Loucy (cell line): ENCODE results near the gene VPS45.

Source experiments
- H2AFZ ChIP-seq: fragments of 200-600 bp; sonication (generic); 2 replicates; pipeline ENCODE4 v1.6.0; 2016; ENCODE audit warnings: antibody characterized with exemption, mild to moderate bottlenecking, low read length, moderate library complexity
- H3F3A ChIP-seq: fragments of 200-600 bp; 2 replicates; pipeline ENCODE4 v1.6.0; 2016; ENCODE audit warnings: antibody characterized with exemption, low read depth, mild to moderate bottlenecking
- H3K27me3 ChIP-seq: fragments of 200-600 bp; sonication (generic); 2 replicates; pipeline ENCODE4 v1.6.1; 2014; ENCODE audit warnings: low read length, mild to moderate bottlenecking; ENCODE audit not compliant: insufficient read depth, poor library complexity, severe bottlenecking
- H3K36me3 ChIP-seq: fragments of 200-600 bp; sonication (generic); 2 replicates; pipeline ENCODE4 v1.6.1; 2016; ENCODE audit warnings: low read length; ENCODE audit not compliant: insufficient read depth
- H3K4me1 ChIP-seq: fragments of 200-600 bp; sonication (generic); 2 replicates; pipeline ENCODE4 v1.5.1; 2014; ENCODE audit warnings: low read length, mild to moderate bottlenecking; ENCODE audit not compliant: insufficient read depth, poor library complexity, severe bottlenecking
- H3K4me2 ChIP-seq: fragments of 200-600 bp; sonication (generic); 2 replicates; pipeline ENCODE4 v1.6.0; 2014; ENCODE audit warnings: antibody characterized with exemption, low read length, low read depth, mild to moderate bottlenecking; ENCODE audit not compliant: poor library complexity, severe bottlenecking
- H3K4me3 ChIP-seq: fragments of 200-600 bp; sonication (generic); 2 replicates; pipeline ENCODE4 v1.5.1; 2014; ENCODE audit warnings: low read length, mild to moderate bottlenecking, mixed read lengths; ENCODE audit not compliant: poor library complexity, severe bottlenecking
- H3K79me2 ChIP-seq: fragments of 200-600 bp; sonication (generic); 2 replicates; pipeline ENCODE4 v1.6.1; 2014; ENCODE audit warnings: low read length; ENCODE audit not compliant: insufficient read depth
- H3K9ac ChIP-seq: fragments of 200-600 bp; sonication (generic); 2 replicates; pipeline ENCODE4 v1.6.0; 2014; ENCODE audit warnings: mild to moderate bottlenecking, low read depth, low read length, moderate library complexity; ENCODE audit not compliant: poor library complexity, severe bottlenecking
- H3K9me2 ChIP-seq: fragments of 200-600 bp; sonication (generic); replicated peaks from 2 replicates; pipeline ENCODE4 v1.6.1; 2016; ENCODE audit warnings: low read depth, low read length, mixed read lengths
- H3K9me3 ChIP-seq: fragments of 200-600 bp; sonication (generic); 2 replicates; pipeline ENCODE4 v1.6.1; 2014; ENCODE audit warnings: mild to moderate bottlenecking, antibody characterized with exemption, low read length, low read depth; ENCODE audit not compliant: insufficient read depth
- H4K20me1 ChIP-seq: fragments of 200-600 bp; sonication (generic); 2 replicates; pipeline ENCODE4 v1.6.0; 2014; ENCODE audit warnings: antibody characterized with exemption, low read length, mild to moderate bottlenecking; ENCODE audit not compliant: insufficient read depth, poor library complexity, severe bottlenecking
- EZH2phosphoT487 ChIP-seq: fragments of 200-600 bp; IDR thresholded peaks from 2 replicates; pipeline ENCODE4 v1.6.1; 2018; ENCODE audit warnings: antibody characterized with exemption, mild to moderate bottlenecking, moderate library complexity, borderline replicate concordance
- TF ChIP-seq, protein P1 (sequence below): fragments of 200-600 bp; sonication (generic); conservative IDR thresholded peaks from 2 replicates; pipeline ENCODE4 v1.5.1; 2014; ENCODE audit warnings: mild to moderate bottlenecking, antibody characterized with exemption, low read length

The VPS45 gene

GRCh38 chr1:150162582-150162861 lies 94.9 kb downstream of the VPS45 start:
- H3K36me3 ChIP-seq, result peaks cover 23% of the 10 kb centered on the region; the same call in 1 of the 2 replicates
- H3F3A ChIP-seq, result peaks cover 15% of the 10 kb centered on the region
- H4K20me1 ChIP-seq, result peaks cover 5% of the 10 kb centered on the region
- peaks cover 74% of the 10 kb centered on the region for H3K4me1 ChIP-seq
- no peaks in the 10 kb centered on the region for H3K27me3 ChIP-seq
- H3K9ac ChIP-seq, result peak overlapping the region; percentile 82
- TF ChIP-seq EZH2phosphoT487, result no peak
- TF ChIP-seq, protein P1, sequence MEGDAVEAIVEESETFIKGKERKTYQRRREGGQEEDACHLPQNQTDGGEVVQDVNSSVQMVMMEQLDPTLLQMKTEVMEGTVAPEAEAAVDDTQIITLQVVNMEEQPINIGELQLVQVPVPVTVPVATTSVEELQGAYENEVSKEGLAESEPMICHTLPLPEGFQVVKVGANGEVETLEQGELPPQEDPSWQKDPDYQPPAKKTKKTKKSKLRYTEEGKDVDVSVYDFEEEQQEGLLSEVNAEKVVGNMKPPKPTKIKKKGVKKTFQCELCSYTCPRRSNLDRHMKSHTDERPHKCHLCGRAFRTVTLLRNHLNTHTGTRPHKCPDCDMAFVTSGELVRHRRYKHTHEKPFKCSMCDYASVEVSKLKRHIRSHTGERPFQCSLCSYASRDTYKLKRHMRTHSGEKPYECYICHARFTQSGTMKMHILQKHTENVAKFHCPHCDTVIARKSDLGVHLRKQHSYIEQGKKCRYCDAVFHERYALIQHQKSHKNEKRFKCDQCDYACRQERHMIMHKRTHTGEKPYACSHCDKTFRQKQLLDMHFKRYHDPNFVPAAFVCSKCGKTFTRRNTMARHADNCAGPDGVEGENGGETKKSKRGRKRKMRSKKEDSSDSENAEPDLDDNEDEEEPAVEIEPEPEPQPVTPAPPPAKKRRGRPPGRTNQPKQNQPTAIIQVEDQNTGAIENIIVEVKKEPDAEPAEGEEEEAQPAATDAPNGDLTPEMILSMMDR, result no peak
- peaks cover 19% of the 10 kb centered on the region; the same call in 1 of the 2 replicates for H3K79me2 ChIP-seq
- no peak overlapping the region for H2AFZ ChIP-seq
- no peaks in the 10 kb centered on the region for H3K9me3 ChIP-seq
- H3K4me3 ChIP-seq, result peak overlapping the region; percentile 70
- no peaks in the 10 kb centered on the region for H3K9me2 ChIP-seq
- H3K4me2 ChIP-seq, result peak overlapping the region; percentile 88

GRCh38 chr1:150162862-150163706 lies 95.5 kb downstream of the VPS45 start:
- Histone ChIP-seq H3K4me3 (peak overlapping the region; percentile 70), H3K4me2 (peak overlapping the region; percentile 88), H2AFZ (peak overlapping the region; percentile 18; the same call in 1 of the 2 replicates), H3K36me3 (peaks cover 18% of the 10 kb centered on the region; the same call in 1 of the 2 replicates), H3K27me3 (no peaks in the 10 kb centered on the region), H3K9me3 (no peaks in the 10 kb centered on the region), H3F3A (peaks cover 15% of the 10 kb centered on the region), H3K79me2 (peaks cover 13% of the 10 kb centered on the region; the same call in 1 of the 2 replicates), H3K9me2 (no peaks in the 10 kb centered on the region), H3K9ac (peak overlapping the region; percentile 82), H3K4me1 (peaks cover 69% of the 10 kb centered on the region), H4K20me1 (no peaks in the 10 kb centered on the region)
- TF ChIP-seq EZH2phosphoT487, result no peak
- TF ChIP-seq, protein P1, result no peak

GRCh38 chr1:150164224-150164623 lies 96.6 kb downstream of the VPS45 start:
- Histone ChIP-seq H3K9ac (peak overlapping the region; percentile 82), H3K9me3 (no peaks in the 10 kb centered on the region), H4K20me1 (no peaks in the 10 kb centered on the region), H2AFZ (no peak overlapping the region), H3K4me2 (peak overlapping the region; percentile 88), H3K4me1 (peaks cover 67% of the 10 kb centered on the region), H3K79me2 (peaks cover 2% of the 10 kb centered on the region; the same call in 1 of the 2 replicates), H3K36me3 (peaks cover 8% of the 10 kb centered on the region; the same call in 1 of the 2 replicates), H3K4me3 (no peak overlapping the region), H3K27me3 (no peaks in the 10 kb centered on the region), H3F3A (peaks cover 15% of the 10 kb centered on the region), H3K9me2 (no peaks in the 10 kb centered on the region)
- TF ChIP-seq, protein P1, result no peak
- TF ChIP-seq EZH2phosphoT487, result no peak
